Measurements from ENCODE around the gene KLC3.

DNA sequence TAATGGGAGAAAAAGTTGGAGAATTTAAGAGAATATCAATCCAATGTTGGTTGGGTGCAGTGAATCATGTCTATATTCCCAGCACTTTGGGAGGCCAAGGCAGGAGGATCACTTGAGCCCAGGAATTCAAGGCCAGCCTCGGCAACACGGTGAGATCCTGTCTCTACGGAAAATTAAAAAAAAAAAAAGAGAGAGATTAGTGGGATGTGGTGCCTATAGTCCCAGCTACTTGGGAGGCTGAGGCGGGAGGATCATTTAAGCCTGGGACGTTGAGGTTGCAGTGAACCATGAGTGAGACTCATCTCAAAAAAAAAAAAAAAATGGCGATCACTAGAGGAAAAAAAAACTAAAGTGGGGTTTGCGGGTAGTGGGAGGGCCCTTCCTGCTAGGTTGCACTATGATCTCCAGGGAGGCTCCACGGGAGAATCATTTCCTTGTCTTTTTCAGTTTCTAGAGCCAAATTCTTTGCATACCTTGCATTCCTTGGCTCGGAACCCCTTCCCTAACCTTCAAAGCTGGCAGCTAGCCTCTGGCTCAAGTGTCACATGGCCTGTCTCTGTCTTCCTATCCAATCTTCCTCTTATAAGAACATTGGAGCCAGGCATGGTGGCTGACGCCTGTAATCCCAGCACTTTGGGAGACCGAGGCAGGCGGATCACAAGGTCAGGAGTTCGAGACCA, 35.6 kb downstream of the KLC3 start:
- TF ChIP-seq POLR2AphosphoS5 (IDR thresholded peaks at IDR 0.05; ENCODE audit: low read depth, low read length) (no peak), POLR2A (IDR thresholded peaks at IDR 0.05; ENCODE audit: low read depth, low read length) (no peak)
